Mesothelial cell of epicardium (in vitro differentiated cells): Measurements from ENCODE around the gene UBE2R2. TPM values are rescaled to one million over a fixed set of nuclear protein-coding genes. Genes with fewer than 3 reads are reported as not detected.
"Not testable (repeated sequence)": the region's sequence is repeated elsewhere in the genome, so short reads cannot be mapped to it uniquely, and the experiment has no call there.

Experiments
- DNase-seq, 2 experiments: peaks; one replicate each; pipeline ENCODE4 v3.0.0; 2021; ENCODE audit warnings: low spot score in 2 of 2; ENCODE audit not compliant: unreplicated experiment in 2 of 2
- H3K27ac Mint-ChIP-seq: 2 replicates; pipeline ENCODE4 v1.8.0; 2021; ENCODE audit warnings: mixed read lengths
- H3K27me3 Mint-ChIP-seq: 2 replicates; pipeline ENCODE4 v1.8.0; 2021; ENCODE audit warnings: low read depth, mixed read lengths
- H3K36me3 Mint-ChIP-seq: 2 replicates; pipeline ENCODE4 v1.8.0; 2021; ENCODE audit warnings: mixed read lengths
- H3K4me1 Mint-ChIP-seq: 2 replicates; pipeline ENCODE4 v1.8.0; 2021; ENCODE audit warnings: mixed read lengths
- H3K4me3 Mint-ChIP-seq: 2 replicates; pipeline ENCODE4 v1.8.0; 2021; ENCODE audit warnings: mild to moderate bottlenecking, moderate library complexity, mixed read lengths
- H3K9me3 Mint-ChIP-seq: 2 replicates; pipeline ENCODE4 v1.8.0; 2021; ENCODE audit warnings: mixed read lengths
- CTCF ChIP-seq: fragments of 200-600 bp; sonication (generic); IDR thresholded peaks from one replicate; pipeline ENCODE4 v1.5.0; 2021; ENCODE audit warnings: antibody characterized with exemption; ENCODE audit not compliant: unreplicated experiment
- total RNA-seq: library from RNA; stranded (reverse); gene quantifications from 3 replicates; pipeline ENCODE4 v1.2.1, GENCODE V29; 2021

The UBE2R2 gene
- total RNA-seq, 1 donor from 2014 or later, result 59.9 TPM

GRCh38 chr9:33950371-33950770 is 133.4 kb downstream of the UBE2R2 start:
- Mint-ChIP-seq H3K4me1 (no peaks in the 10 kb centered on the region), H3K4me3 (no peak overlapping the region), H3K27ac (no peak overlapping the region), H3K27me3 (no peaks in the 10 kb centered on the region), H3K36me3 (peaks cover 44% of the 10 kb centered on the region), H3K9me3 (peaks cover 3% of the 10 kb centered on the region)
- no peak for DNase-seq
- TF ChIP-seq CTCF, result no peak

GRCh38 chr9:33952066-33952465 is 135.1 kb downstream of the UBE2R2 start:
- no peak for DNase-seq
- Mint-ChIP-seq H3K4me3 (no peak overlapping the region), H3K4me1 (no peaks in the 10 kb centered on the region), H3K9me3 (peaks cover 3% of the 10 kb centered on the region), H3K27ac (no peak overlapping the region), H3K27me3 (no peaks in the 10 kb centered on the region), H3K36me3 (peaks cover 45% of the 10 kb centered on the region)
- TF ChIP-seq CTCF, result no peak

DNA sequence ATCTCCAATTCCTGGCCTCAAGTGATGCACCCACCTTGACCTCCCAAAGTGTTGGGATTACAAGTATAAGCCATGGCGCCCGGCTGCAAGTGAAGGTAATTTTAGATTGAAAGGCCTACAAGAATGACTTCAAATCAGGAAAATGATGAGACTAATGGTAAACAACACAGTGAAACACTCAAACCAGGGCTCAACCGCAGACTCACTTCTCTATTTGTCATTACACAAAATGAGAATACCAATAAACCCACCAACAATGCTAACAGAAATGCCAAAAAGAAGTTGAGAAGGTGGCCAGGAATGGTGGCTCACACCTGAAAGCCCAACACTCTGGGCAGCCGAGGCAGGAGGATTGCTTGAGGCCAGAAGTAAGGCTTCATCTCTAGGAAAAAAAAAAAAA is 139.6 kb downstream of the UBE2R2 start:
- no peak for DNase-seq
- Mint-ChIP-seq H3K9me3 (no peaks in the 10 kb centered on the region), H3K27me3 (no peaks in the 10 kb centered on the region), H3K36me3 (peaks cover 33% of the 10 kb centered on the region), H3K4me3 (no peak overlapping the region), H3K27ac (no peak overlapping the region), H3K4me1 (no peaks in the 10 kb centered on the region)
- TF ChIP-seq CTCF, result no peak

GRCh38 chr9:33959725-33960124 is 142.8 kb downstream of the UBE2R2 start:
- H3K27ac Mint-ChIP-seq, result no peak overlapping the region
- no peak overlapping the region for H3K4me3 Mint-ChIP-seq
- peaks cover 20% of the 10 kb centered on the region for H3K36me3 Mint-ChIP-seq
- H3K9me3 Mint-ChIP-seq, result no peaks in the 10 kb centered on the region
- no peak for TF ChIP-seq CTCF
- no peaks in the 10 kb centered on the region for H3K27me3 Mint-ChIP-seq
- no peak for DNase-seq
- H3K4me1 Mint-ChIP-seq, result no peaks in the 10 kb centered on the region

DNA sequence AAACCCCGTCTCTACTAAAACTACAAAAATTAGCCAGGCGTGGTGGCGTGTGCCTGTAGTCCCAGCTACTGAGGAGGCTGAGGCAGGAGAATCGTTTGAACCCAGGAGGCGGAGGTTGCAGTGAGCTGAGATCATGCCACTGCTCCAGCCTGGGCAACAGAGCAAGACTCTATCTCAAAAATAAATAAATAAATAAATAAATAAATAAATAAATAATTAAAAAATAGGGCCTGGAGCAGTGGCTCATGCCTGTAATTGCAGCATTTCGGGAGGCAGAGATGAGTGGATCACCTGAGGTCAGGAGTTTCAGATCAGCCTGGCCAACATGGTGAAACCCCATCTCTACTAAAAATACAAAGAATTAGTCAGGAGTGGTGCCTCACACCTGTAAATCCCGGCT is 145.5 kb downstream of the UBE2R2 start:
- H3K27ac Mint-ChIP-seq, H3K27me3 Mint-ChIP-seq, DNase-seq, H3K9me3 Mint-ChIP-seq, H3K4me3 Mint-ChIP-seq, H3K4me1 Mint-ChIP-seq: not testable (repeated sequence)
- peaks cover 11% of the 10 kb centered on the region for H3K36me3 Mint-ChIP-seq

DNA sequence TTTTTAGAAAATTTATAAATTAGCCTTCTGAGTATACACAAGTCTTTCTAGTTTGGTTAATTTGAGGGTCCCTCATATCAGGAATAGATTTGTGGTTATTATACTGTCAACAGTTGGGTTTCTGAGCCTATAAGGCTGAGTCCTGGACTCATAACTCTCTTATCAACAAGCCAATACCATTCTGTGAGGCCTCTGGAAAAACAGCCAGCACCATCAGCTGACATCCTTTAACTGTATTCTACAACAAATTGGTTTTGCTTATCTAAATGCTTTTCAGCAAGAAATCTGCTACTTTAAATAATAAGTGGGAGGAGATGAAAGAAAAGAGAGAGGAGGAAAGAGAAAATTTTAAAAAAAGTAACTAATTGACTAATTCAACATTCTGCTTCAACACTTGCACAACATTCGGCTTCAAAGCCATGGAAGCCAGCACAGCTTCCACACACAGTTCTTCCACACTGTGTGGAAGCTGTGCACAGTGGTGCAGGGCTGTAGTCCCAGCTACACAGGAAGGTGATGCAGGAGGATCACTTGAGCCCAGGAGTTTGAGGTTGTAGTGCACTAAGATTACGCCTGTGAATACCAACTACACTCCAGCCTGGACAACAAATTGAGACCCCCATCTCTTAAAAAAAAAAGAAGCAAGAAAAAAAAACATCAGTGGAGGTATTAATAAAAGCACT is 147.3 kb downstream of the UBE2R2 start:
- H3K4me3 Mint-ChIP-seq, result no peak overlapping the region
- H3K27ac Mint-ChIP-seq, result no peak overlapping the region
- DNase-seq, result no peak
- H3K9me3 Mint-ChIP-seq, result no peaks in the 10 kb centered on the region
- peaks cover 3% of the 10 kb centered on the region for H3K4me1 Mint-ChIP-seq
- no peak for TF ChIP-seq CTCF
- peaks cover 13% of the 10 kb centered on the region for H3K36me3 Mint-ChIP-seq
- H3K27me3 Mint-ChIP-seq, result no peaks in the 10 kb centered on the region

Other genes starting within 250 kb of the UBE2R2 start
- not detected in 3 replicates for gene PRSS3, start 21.6 kb upstream of the UBE2R2 start, total RNA-seq
- 51.5 to 56.4 TPM (median 52.2 TPM) in 3 replicates for gene UBAP2, start 231.7 kb downstream of the UBE2R2 start, total RNA-seq